HG03135 (cell line): ENCODE data around the gene ADAMTS6.

ENCODE experiments used
- ATAC-seq: cut with Tn5 transposase; IDR thresholded peaks from one replicate; pipeline ENCODE4 v1.9.1; 2021; ENCODE audit warnings: mild to moderate bottlenecking, moderate library complexity; ENCODE audit not compliant: unreplicated experiment

Gene ADAMTS6

GRCh38 chr5:65111961-65112658 is 369.6 kb downstream of the ADAMTS6 start:
- no peak for ATAC-seq

GRCh38 chr5:65108786-65109743 is 372.7 kb downstream of the ADAMTS6 start:
- no peak for ATAC-seq

GRCh38 chr5:65105301-65105700 is 376.4 kb downstream of the ADAMTS6 start:
- no peak for ATAC-seq

- no peak for ATAC-seq
These were observed 376.9 kb downstream of the ADAMTS6 start for GRCh38 chr5:65104831-65105230.

- no peak for ATAC-seq
These were observed 377.8 kb downstream of the ADAMTS6 start for GRCh38 chr5:65103756-65104440.

GRCh38 chr5:65102976-65103711 is 378.6 kb downstream of the ADAMTS6 start:
- ATAC-seq, result peak; percentile 71

GRCh38 chr5:65102371-65102975 is 379.2 kb downstream of the ADAMTS6 start:
- peak; percentile 3 for ATAC-seq

- ATAC-seq, result no peak
These were observed 380.1 kb downstream of the ADAMTS6 start for GRCh38 chr5:65101632-65102100.

- no peak for ATAC-seq
These were observed 380.6 kb downstream of the ADAMTS6 start for GRCh38 chr5:65100911-65101631.
